Fibroblast of gingiva (primary cell): ENCODE measurements around the gene SSR4.

Experiments
- DNase-seq: peaks from one replicate; pipeline ENCODE4 v3.0.0-alpha.2; 2011; ENCODE audit warnings: low read depth

SSR4 gene

GRCh38 chrX:153830640-153831428 is 36.4 kb downstream of the SSR4 start:
- DNase-seq = no peak

DNA sequence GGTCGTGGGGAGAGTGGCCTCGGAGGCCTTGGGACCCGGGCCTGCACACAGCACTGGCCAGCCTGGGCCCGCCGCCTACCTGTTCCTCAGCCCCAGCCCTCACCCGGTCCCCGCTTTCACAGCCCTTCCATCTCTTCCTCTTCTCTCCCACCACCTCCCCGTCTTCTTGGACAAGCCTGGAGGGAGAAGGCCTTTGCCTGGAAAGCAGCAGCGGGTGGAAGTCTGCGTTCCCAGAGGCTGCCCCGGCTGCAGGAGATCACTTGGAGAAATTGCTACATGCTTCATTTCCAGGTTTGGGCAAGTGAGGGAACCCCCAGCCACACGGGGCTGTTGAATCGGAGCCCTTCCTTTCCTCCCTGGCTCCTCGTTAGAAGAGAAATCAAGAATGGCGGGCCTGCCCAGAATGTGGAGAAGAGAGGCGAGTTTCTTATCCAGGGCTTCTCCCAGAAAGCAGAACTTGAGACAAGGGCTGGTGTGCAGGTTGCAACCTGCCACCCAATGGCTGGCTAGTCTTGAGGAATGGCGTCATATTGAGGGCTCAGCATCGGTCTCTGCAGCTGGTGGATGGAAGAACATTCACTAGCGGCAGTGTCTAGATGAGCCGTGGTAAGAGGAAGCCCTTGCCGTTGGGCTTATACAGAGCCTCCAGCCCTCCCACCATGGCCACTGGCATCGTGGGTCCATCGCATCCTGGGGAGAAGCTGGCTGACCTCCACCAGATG is 37.1 kb downstream of the SSR4 start:
- no peak for DNase-seq

DNA sequence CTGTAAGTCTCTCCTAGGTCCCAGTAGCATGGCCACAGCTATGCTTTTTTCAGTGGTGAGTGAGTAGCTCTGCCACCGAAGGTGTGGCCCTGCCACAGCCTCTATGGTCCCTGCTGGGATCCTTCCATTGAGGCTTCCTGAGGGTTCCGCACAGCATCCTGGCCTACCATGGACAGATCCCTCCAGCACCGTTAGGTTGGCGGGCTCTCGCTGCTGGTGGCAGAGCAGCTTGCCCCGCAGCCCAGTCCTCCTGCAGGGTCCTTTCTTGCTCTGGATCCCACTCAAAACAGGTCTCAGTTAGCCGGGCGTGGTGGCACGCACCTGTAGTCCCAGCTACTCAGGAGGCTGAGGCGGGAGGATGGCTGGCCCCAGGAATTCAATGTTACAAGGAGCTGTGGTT is 38.3 kb downstream of the SSR4 start:
- no peak for DNase-seq

DNA sequence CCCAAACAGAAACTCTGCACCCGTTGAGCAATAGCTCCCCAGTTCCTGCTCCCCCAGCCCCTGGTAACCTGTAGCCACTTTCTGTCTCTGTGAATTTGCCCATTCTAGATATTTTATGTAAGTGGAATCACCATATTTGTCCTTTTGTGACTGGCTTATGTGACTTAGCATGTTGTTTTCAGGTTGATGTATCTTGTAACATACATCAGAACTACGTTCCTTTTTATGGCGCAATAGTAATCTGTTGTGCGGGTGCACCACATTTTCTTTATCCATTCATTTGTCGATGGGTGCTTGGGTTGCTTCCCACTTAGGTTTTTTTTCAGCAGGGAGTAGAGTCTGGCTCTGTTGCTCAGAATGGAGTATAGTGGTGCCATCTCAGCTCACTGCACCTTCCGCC is 42.5 kb downstream of the SSR4 start:
- no peak for DNase-seq

DNA sequence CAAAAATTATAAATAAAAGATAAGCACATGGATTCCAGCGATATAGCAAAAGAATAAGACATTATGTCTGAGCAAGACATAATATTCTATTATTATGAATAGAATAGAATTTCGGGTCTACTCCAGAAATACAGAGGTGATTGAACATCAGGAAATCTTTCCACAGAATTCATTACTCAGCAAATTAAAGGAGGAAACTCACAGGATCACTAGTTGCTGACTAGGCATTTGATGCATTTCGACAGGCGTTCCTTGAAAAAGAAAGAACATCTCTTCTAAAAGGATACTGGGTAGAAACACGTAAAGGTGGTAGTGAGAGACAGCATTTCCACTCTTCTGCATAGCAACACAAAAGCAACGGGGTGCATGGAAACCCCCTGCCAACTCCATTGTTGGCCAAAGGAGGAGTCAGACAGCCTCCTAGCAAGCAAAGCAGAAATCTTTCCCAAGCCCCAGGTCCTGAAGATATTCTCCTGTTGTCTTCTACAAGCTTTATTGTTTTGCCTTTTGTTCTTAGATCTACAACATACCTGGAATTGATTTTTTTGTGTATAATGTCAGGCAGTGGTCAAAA is 50.1 kb downstream of the SSR4 start:
- no peak for DNase-seq

GRCh38 chrX:153845195-153845594 is 50.7 kb downstream of the SSR4 start:
- no peak for DNase-seq

GRCh38 chrX:153845842-153846241 is 51.4 kb downstream of the SSR4 start:
- DNase-seq = no peak
